Choroid plexus epithelial cell (primary cell): ENCODE data around the gene OR2B6.
"Not testable (repeated sequence)": the region's sequence is repeated elsewhere in the genome, so short reads cannot be mapped to it uniquely, and the experiment has no call there.

Experiments used
- DNase-seq: peaks from one replicate; pipeline ENCODE4 v3.0.0-alpha.2; 2010; ENCODE audit warnings: low read depth
- H3K4me3 ChIP-seq: 2 replicates; pipeline ENCODE4 v1.5.1; 2011; ENCODE audit warnings: low read depth, mild to moderate bottlenecking, control low read depth, low read length, moderate library complexity
- TF ChIP-seq, protein P1 (sequence below): conservative IDR thresholded peaks from 2 replicates; pipeline ENCODE4 v1.5.1; 2011; ENCODE audit warnings: low read depth, mild to moderate bottlenecking, control low read depth, inconsistent platforms, low read length, moderate library complexity

The OR2B6 gene

DNA sequence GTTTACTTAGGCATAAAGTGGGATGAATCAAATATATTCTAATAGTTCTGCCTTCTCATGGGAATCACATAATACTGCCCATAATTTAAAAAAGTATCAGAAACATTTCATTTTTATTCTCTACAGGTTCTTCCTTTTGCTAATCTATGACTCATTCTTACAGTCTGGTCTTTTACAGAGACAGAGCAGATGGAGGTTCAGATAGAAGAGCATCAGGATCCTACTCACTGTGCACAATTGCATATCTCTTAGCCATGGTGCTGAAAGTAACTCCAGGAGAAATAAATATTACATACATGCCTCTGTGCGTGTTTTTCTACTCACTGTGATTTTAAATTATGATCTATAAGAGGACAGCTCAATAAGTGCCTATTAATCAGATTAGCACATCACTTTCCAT, 16.3 kb upstream of the OR2B6 start:
- TF ChIP-seq, protein P1, sequence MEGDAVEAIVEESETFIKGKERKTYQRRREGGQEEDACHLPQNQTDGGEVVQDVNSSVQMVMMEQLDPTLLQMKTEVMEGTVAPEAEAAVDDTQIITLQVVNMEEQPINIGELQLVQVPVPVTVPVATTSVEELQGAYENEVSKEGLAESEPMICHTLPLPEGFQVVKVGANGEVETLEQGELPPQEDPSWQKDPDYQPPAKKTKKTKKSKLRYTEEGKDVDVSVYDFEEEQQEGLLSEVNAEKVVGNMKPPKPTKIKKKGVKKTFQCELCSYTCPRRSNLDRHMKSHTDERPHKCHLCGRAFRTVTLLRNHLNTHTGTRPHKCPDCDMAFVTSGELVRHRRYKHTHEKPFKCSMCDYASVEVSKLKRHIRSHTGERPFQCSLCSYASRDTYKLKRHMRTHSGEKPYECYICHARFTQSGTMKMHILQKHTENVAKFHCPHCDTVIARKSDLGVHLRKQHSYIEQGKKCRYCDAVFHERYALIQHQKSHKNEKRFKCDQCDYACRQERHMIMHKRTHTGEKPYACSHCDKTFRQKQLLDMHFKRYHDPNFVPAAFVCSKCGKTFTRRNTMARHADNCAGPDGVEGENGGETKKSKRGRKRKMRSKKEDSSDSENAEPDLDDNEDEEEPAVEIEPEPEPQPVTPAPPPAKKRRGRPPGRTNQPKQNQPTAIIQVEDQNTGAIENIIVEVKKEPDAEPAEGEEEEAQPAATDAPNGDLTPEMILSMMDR: no peak
- peak; percentile 4 for DNase-seq
- H3K4me3 ChIP-seq: no peak overlapping the region

DNA sequence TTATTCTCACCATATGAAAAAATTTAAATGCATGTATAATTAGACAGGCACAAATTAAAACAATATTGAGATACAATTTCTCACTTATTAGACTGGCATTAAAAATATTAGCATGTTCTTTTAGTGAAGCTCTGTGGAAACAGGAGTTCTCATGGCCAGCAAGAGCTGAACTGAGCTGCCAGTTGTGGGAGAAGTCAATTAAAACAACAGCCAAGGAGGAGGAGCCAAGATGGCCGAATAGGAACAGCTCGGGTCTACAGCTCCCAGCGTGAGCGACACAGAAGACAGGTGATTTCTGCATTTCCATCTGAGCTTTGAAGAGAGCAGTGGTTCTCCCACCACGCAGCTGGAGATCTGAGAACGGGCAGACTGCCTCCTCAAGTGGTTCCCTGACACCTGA, 14.0 kb upstream of the OR2B6 start:
- not testable (repeated sequence) for H3K4me3 ChIP-seq, DNase-seq

DNA sequence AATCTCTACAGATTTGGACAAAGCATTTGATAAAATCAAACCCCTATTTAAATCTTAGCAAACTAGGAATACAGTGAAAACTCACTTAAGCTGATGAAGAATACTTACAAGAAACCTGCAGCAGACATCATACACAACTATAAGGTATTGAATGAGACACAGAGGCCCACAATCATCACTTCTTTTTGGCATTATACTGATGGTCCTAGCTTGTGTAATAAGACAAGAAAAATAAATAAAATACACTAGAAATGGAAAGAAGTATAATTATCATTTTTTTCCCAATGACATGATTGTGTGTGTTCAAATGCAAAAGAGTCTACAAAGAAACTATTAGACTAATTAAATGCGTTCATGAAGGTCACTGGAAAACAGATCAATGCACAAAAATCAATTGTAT, 8.8 kb upstream of the OR2B6 start:
- no peak overlapping the region for H3K4me3 ChIP-seq
- TF ChIP-seq, protein P1: no peak
- no peak for DNase-seq

DNA sequence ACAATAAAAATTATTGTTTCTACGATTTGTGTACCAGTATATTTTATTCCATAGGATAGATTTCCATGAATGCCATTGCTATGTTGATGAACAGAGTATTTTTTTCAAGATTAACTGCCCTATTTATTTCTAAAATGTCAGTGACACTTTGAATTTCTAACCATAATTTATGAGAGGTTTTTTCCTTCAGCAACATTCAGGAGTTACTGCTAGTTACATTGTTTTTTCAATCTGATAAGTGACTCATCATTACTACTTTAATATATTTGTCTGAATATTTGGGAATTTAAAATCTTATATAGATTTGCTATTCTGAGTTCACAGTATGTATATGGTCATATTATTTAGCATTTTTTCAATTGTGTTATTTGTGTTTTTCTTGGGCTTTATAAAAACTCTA, 6.0 kb upstream of the OR2B6 start:
- no peak for DNase-seq
- TF ChIP-seq, protein P1: no peak

DNA sequence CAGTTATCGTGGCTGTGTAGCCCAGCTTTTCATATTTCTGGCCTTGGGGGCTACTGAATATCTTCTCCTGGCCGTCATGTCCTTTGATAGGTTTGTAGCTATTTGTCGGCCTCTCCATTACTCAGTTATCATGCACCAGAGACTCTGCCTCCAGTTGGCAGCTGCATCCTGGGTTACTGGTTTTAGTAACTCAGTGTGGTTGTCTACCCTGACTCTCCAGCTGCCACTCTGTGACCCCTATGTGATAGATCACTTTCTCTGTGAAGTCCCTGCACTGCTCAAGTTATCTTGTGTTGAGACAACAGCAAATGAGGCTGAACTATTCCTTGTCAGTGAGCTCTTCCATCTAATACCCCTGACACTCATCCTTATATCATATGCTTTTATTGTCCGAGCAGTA, 475 bp downstream of the OR2B6 start:
- TF ChIP-seq, protein P1: no peak
- DNase-seq: no peak
- H3K4me3 ChIP-seq: no peak overlapping the region

More for the DNA sequence above, 6.0 kb upstream of the OR2B6 start:
- no peak overlapping the region for H3K4me3 ChIP-seq

DNA sequence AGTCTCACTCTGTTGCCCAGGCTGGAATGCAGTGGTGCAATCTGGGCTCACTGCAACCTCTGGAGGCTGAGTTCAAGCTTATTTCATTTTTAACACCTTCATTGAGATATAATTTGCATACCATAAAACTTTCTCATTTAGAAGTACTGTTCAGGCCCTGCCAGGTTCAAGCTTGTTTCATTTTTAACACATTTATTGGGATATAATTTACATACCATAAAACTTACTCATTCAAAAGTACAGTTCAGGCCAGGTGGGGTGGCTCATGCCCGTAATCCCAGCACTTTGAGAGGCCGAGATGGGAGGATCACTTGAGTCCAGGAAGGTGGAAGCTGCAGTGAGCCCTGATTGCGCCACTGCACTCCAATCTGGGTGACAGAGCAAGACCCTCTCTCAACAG, 5.5 kb downstream of the OR2B6 start:
- TF ChIP-seq, protein P1: no peak
- DNase-seq: no peak
- H3K4me3 ChIP-seq: no peak overlapping the region

DNA sequence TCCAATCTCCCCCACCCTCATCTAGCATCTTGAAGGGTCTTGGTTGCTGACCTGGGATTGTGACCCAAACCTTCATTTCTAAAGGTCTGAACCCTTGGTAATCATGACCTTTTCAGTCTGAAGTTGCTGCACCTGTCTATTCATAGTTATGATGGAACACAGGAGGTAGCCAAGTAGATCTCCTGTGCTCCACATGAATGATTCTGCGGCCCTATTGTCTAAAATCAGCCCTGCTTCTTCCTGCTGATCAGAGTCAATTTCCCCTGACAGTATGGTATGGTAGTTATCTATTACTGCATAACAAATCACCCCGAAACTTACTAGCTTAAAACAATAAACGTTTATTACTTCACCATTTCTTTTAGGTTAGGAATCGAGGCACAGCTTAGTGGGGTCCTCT, 9.0 kb downstream of the OR2B6 start:
- DNase-seq: no peak
- H3K4me3 ChIP-seq: no peak overlapping the region
- TF ChIP-seq, protein P1: no peak
